HG03571 (cell line): ENCODE measurements around the gene KRTAP10-4.
"Not testable (repeated sequence)": the region's sequence is repeated elsewhere in the genome, so short reads cannot be mapped to it uniquely, and the experiment has no call there.

Experiments used
- ATAC-seq: cut with Tn5 transposase; IDR thresholded peaks from one replicate; pipeline ENCODE4 v1.9.1; 2021; ENCODE audit not compliant: unreplicated experiment

KRTAP10-4 gene

GRCh38 chr21:44596068-44596725 lies 22.7 kb downstream of the KRTAP10-4 start:
- ATAC-seq, result no peak

GRCh38 chr21:44598061-44598460 lies 24.5 kb downstream of the KRTAP10-4 start:
- ATAC-seq, result no peak

GRCh38 chr21:44599264-44600029 lies 25.9 kb downstream of the KRTAP10-4 start:
- no peak for ATAC-seq

- ATAC-seq, result not testable (repeated sequence)
These were observed 26.8 kb downstream of the KRTAP10-4 start, which contains the start of gene KRTAP10-7 for GRCh38 chr21:44600118-44600978. TSS of gene KRTAP10-7 (plus strand) at chr21:44600597. CDS start at chr21:44600622, 25 bp downstream.

- ATAC-seq, result not testable (repeated sequence)
These were observed 27.6 kb downstream of the KRTAP10-4 start for GRCh38 chr21:44601091-44601490.

- ATAC-seq, result no peak
These were observed 28.3 kb downstream of the KRTAP10-4 start for GRCh38 chr21:44601596-44602462.

- ATAC-seq, result no peak
These were observed 28.9 kb downstream of the KRTAP10-4 start for GRCh38 chr21:44602463-44602850.

- no peak for ATAC-seq
These were observed 29.8 kb downstream of the KRTAP10-4 start for GRCh38 chr21:44603109-44603875.

GRCh38 chr21:44603911-44604310 lies 30.4 kb downstream of the KRTAP10-4 start:
- ATAC-seq, result no peak

GRCh38 chr21:44606495-44606894 lies 33.0 kb downstream of the KRTAP10-4 start:
- ATAC-seq, result no peak

- ATAC-seq, result no peak
These were observed 35.7 kb downstream of the KRTAP10-4 start for GRCh38 chr21:44609193-44609592.

GRCh38 chr21:44610157-44610843 lies 36.8 kb downstream of the KRTAP10-4 start:
- ATAC-seq, result not testable (repeated sequence)

GRCh38 chr21:44611551-44611950 lies 38.0 kb downstream of the KRTAP10-4 start:
- ATAC-seq, result no peak

GRCh38 chr21:44612029-44612486 lies 38.5 kb downstream of the KRTAP10-4 start, which contains the start of gene KRTAP10-8:
TSS of gene KRTAP10-8 (plus strand) at chr21:44612079. CDS start at chr21:44612101, 22 bp downstream.
- no peak for ATAC-seq

- no peak for ATAC-seq
These were observed 39.2 kb downstream of the KRTAP10-4 start for GRCh38 chr21:44612669-44613229.

- ATAC-seq, result no peak
These were observed 40.0 kb downstream of the KRTAP10-4 start for GRCh38 chr21:44613386-44614155.

GRCh38 chr21:44614161-44614631 lies 40.7 kb downstream of the KRTAP10-4 start:
- no peak for ATAC-seq

GRCh38 chr21:44614961-44615391 lies 41.4 kb downstream of the KRTAP10-4 start:
- no peak for ATAC-seq
